HepG2 (cell line): ENCODE data around the gene BEST2. TPM values are rescaled to one million over a fixed set of nuclear protein-coding genes. Genes with fewer than 3 reads are reported as not detected.

Experiments used
- ATAC-seq: fragments of 200-7000 bp; cut with Tn5 transposase; 3 replicates; pipeline ENCODE4 v1.9.1; 2020; ENCODE audit warnings: mild to moderate bottlenecking, moderate library complexity
- BruUV-seq: library from RNA; stranded (reverse); fragments of 400-500 nt; replicated peaks from 2 replicates; lab custom pipeline; 2021; lab: Mats Ljungman, UMichigan
- CTCF ChIA-PET: fragments of 300-600 bp; formaldehyde crosslinking; extraction: SDS; loops from one replicate; lab custom pipeline; 2021; ENCODE audit warnings: low total read pairs, inconsistent platforms, low intra/inter-chr PET ratio; lab: Yijun Ruan, JAX
- POLR2A ChIA-PET: fragments of 350-600 bp; sonication (Branson Sonifier 250); formaldehyde crosslinking; loops from one replicate; lab custom pipeline; 2020; ENCODE audit warnings: antibody characterized with exemption, inconsistent platforms; lab: Yijun Ruan, JAX
- DNase-seq: peaks from one replicate; pipeline ENCODE4 v3.0.0-alpha.2; 2015; ENCODE audit warnings: low spot score
- FAIRE-seq: peaks from 3 replicates; lab custom pipeline; 2011; peaks lifted over from hg19 to GRCh38; lab: Jason Lieb, UNC
- H2AFZ ChIP-seq: one replicate; pipeline ENCODE4 v1.6.1; 2011; ENCODE audit warnings: low read length, inconsistent platforms
- H3K27ac ChIP-seq: fragments of 300-600 bp; 3 replicates; pipeline ENCODE4 v1.8.0; 2011; ENCODE audit warnings: mixed run types, mild to moderate bottlenecking, mixed read lengths, low read length, inconsistent platforms; ENCODE audit not compliant: insufficient read depth; ENCODE audit errors: extremely low read length
- H3K27me3 ChIP-seq, 2 experiments: fragments of 200-600 bp in 1 of 2; 2 replicates in 1 of 2; 3 replicates in 1 of 2; pipeline versions ENCODE4 v1.6.0 to v1.8.0; 2011; ENCODE audit warnings: low read length in 2 of 2, mild to moderate bottlenecking in 2 of 2, moderate library complexity in 2 of 2, inconsistent platforms in 1 of 2; ENCODE audit not compliant: insufficient read depth in 2 of 2, control insufficient read depth in 1 of 2
- H3K36me3 ChIP-seq, 2 experiments: fragments of 200-600 bp in 1 of 2; replicated peaks in 1 of 2; 2 replicates in 1 of 2; 3 replicates in 1 of 2; pipeline versions ENCODE4 v1.5.1 to v1.8.0; 2011; ENCODE audit warnings: low read length in 2 of 2, inconsistent platforms in 1 of 2; ENCODE audit not compliant: insufficient read depth in 2 of 2, control insufficient read depth in 1 of 2
- H3K4me1 ChIP-seq: 2 replicates; pipeline ENCODE4 v1.5.1; 2012; ENCODE audit warnings: low read length, inconsistent platforms; ENCODE audit not compliant: insufficient read depth
- H3K4me2 ChIP-seq: 2 replicates; pipeline ENCODE4 v1.6.0; 2011; ENCODE audit warnings: low read depth, low read length, inconsistent platforms
- H3K4me3 ChIP-seq, 3 experiments: fragments of 200-600 bp in 1 of 3; sonication (generic), shearing (Covaris generic) in 1 of 3; replicated peaks in 1 of 3; 2 replicates each; pipeline ENCODE4 v1.5.1; 2011 to 2016; ENCODE audit warnings: low read length in 3 of 3, inconsistent platforms in 2 of 3, low read depth in 2 of 3, mild to moderate bottlenecking in 2 of 3, control low read depth in 1 of 3, mixed read lengths in 1 of 3; ENCODE audit not compliant: insufficient read depth in 1 of 3
- H3K79me2 ChIP-seq: one replicate; pipeline ENCODE4 v1.6.1; 2011; ENCODE audit warnings: low read length, inconsistent platforms; ENCODE audit not compliant: insufficient read depth
- H3K9ac ChIP-seq: 2 replicates; pipeline ENCODE4 v1.6.0; 2011; ENCODE audit warnings: mild to moderate bottlenecking, low read depth, low read length, inconsistent platforms; ENCODE audit not compliant: insufficient read depth
- H3K9me3 ChIP-seq: 2 replicates; pipeline ENCODE4 v1.5.1; 2012; ENCODE audit warnings: mild to moderate bottlenecking, low read length
- H4K20me1 ChIP-seq: 2 replicates; pipeline ENCODE4 v1.6.0; 2011; ENCODE audit warnings: inconsistent platforms, mild to moderate bottlenecking, low read length, moderate library complexity; ENCODE audit not compliant: insufficient read depth
- ARHGAP35 ChIP-seq: sonication (generic); formaldehyde crosslinking; IDR thresholded peaks from 2 replicates; pipeline ENCODE4 v1.9.0; 2022; ENCODE audit warnings: mild to moderate bottlenecking, inconsistent platforms, moderate library complexity, missing genetic modification reagents, borderline replicate concordance
- DZIP1 ChIP-seq: sonication (generic); formaldehyde crosslinking; IDR thresholded peaks from 2 replicates; pipeline ENCODE4 v1.5.0; 2020; ENCODE audit warnings: mild to moderate bottlenecking, missing genetic modification reagents
- GATAD1 ChIP-seq: IDR thresholded peaks from 2 replicates; pipeline ENCODE4 v1.6.1; 2016; ENCODE audit warnings: missing genetic modification reagents, missing compliant biosample characterization
- KDM2A ChIP-seq: sonication (generic); formaldehyde crosslinking; IDR thresholded peaks from 2 replicates; pipeline ENCODE4 v1.4.0; 2020; ENCODE audit warnings: low read depth, missing genetic modification reagents, borderline replicate concordance
- MIXL1 ChIP-seq: IDR thresholded peaks from 2 replicates; pipeline ENCODE4 v1.6.1; 2016
- RXRA ChIP-seq: sonication (generic); formaldehyde crosslinking; IDR thresholded peaks from 2 replicates; pipeline ENCODE4 v1.5.1; 2020; ENCODE audit warnings: missing genetic modification reagents
- ZBTB20 ChIP-seq: sonication (generic); formaldehyde crosslinking; IDR thresholded peaks from 2 replicates; pipeline ENCODE4 v1.8.1; 2023; ENCODE audit warnings: missing genetic modification reagents, low read depth, mild to moderate bottlenecking, borderline replicate concordance
- ZNF280B ChIP-seq: sonication (generic); formaldehyde crosslinking; IDR thresholded peaks from 2 replicates; pipeline ENCODE4 v1.5.0; 2020; ENCODE audit warnings: missing genetic modification reagents, mild to moderate bottlenecking, borderline replicate concordance
- ZNF331 ChIP-seq: sonication (generic); formaldehyde crosslinking; IDR thresholded peaks from 2 replicates; pipeline ENCODE4 v1.4.0; 2020; ENCODE audit warnings: missing genetic modification reagents
- WGBS: methylation state at CpG from one replicate; pipeline ENCODE4 v1.1.6; 2017; ENCODE audit warnings: low lambda C conversion rate; 5-methylcytosine and 5-hydroxymethylcytosine counted together
- in situ Hi-C: cut with HindIII; loops from 2 replicates; pipeline ENCODE4 v1.10.0; 2017; ENCODE audit warnings: low pct_unique_long_range_greater_than_20kb; ENCODE audit not compliant: extremely low pct_ligation_motif_present
- intact Hi-C: fragments of 100-400 bp; cut with micrococcal nuclease; formaldehyde crosslinking; loops from one replicate; pipeline ENCODE4 v1.10.0; 2022; ENCODE audit not compliant: unreplicated experiment
- polyA plus RNA-seq, 8 experiments: library from polyadenylated mRNA; depleted of rRNA in 3 of 8; stranded (reverse) in 7 of 8; unstranded in 1 of 8; fragments of >200 nt; fragmentation: Illumina TruSeq in 4 of 8; extraction: Trizol in 4 of 8; gene quantifications; 2 replicates each; pipeline versions ENCODE4 v1.2.1 to v1.2.3, GENCODE V29; 2011 to 2016; ENCODE audit warnings: low read depth in 4 of 8, missing spikeins in 1 of 8, mixed read lengths in 1 of 8; ENCODE audit not compliant: insufficient read depth in 1 of 8
- total RNA-seq, 5 experiments: library from RNA; depleted of rRNA; stranded (reverse); fragments of >200 nt; fragmentation: Illumina TruSeq; extraction: Trizol; gene quantifications; 2 replicates each; pipeline ENCODE4 v1.2.3, GENCODE V29; 2016; ENCODE audit warnings: low read depth in 1 of 5
- TF ChIP-seq, protein P1 (sequence below): sonication (generic); formaldehyde crosslinking; IDR thresholded peaks from 2 replicates; pipeline ENCODE4 v1.4.0; 2020; ENCODE audit warnings: missing genetic modification reagents

The BEST2 gene
- total and polyA plus RNA-seq, 2 of the 13 experiments (the other 11 are each of a cell fraction or from before 2014, with no cell fraction given) = not detected

DNA sequence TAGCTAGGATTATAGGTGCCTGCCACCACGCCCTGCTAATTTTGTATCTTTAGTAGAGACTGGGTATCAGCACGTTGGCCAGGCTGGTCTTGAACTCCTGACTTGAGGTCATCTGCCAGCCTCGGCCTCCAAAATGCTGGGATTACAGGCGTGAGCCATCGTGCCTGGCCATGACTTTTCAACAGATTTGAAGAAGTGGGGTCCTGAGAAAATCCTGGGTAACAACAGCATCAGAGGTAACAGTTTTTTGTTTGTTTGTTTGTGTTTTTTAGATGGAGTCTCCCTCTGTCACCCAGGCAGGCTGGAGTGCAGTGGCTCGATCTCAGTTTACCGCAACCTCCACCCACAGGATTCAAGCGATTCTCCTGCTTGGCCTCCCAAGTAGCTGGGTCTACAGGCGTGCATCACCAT lies 43.4 kb downstream of the BEST2 start:
- POLR2A ChIA-PET = interaction anchor here (1.6 to 2.4 kb wide), 3 partner anchors 17 to 34 kb away, joined by 6 to 21 read pairs (median 17); no protein-coding TSS in a partner anchor
- DNase-seq = no peak

DNA sequence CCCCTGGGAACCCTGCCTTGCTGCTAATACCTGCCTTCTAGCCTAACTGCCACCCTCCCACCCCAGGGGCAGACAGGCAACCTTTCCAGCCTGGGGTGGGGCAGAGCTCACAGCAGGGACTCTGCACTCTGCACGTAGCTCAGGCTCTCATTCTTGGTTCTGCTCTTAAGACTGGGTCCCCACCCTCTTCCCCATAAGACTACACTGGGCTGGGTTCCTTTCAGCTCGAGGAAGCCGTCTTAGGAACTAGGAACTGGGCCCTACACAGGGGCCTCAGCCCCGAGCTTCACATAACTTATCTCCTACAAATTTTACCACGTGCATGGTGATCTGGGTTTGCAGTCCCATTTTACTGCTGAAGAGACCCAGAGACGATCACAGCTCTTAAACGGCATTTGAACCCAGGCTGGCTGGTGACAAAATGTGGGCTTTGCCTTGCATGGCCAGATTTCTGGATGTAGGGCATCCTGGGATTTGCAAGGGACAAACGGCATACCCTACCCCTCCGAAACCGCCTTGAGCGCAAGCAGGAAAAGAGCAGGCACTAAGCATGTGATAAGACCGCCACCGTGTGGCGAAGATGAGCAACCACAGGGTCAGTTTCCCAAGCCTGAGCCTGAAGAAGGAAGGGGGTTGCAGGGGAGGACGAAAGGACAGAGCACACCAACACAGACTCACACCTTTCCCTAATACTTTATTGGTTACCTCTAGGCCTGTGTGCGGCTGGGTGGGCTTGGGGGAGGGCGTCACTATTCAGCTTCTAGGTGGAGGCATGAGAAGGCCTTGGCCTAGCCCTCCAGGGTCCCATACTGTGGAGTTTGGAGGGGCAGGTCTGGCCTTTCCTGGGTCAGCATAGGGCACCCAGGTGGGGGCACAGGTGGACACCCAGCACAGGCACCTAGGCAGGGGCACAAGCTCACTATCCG lies 44.8 kb downstream of the BEST2 start:
- Histone ChIP-seq H3K9ac (peak overlapping the region; percentile 25), H3K9me3 (no peaks in the 10 kb centered on the region), H3K4me1 (peaks cover 38% of the 10 kb centered on the region), H3K27me3 (no peaks in the 10 kb centered on the region; a peak in 1 of 5 replicates), H3K27ac (no peak overlapping the region), H3K4me2 (peak overlapping the region; percentile 62), H3K4me3 (peak overlapping the region in 1 of 3 experiments; percentile 24; a peak in 2 of 6 replicates), H3K79me2 (peaks cover 21% of the 10 kb centered on the region), H4K20me1 (peaks cover 5% of the 10 kb centered on the region; the same call in 1 of the 2 replicates), H3K36me3 (peaks cover 2 to 12% of the 10 kb centered on the region in 2 experiments; a peak in 4 of 5 replicates), H2AFZ (no peak overlapping the region)
- CTCF ChIA-PET = interaction anchor here (1.2 to 3.7 kb wide), 6 partner anchors 18 to 36 kb away, joined by 5 to 54 read pairs (median 10); partner anchors contain the start of gene HOOK2
- 11% methylated on average over 11 of the region's 18 CpGs for WGBS
- in situ Hi-C loops = no loop called here
- ATAC-seq (peak; percentile 28), DNase-seq (peak; percentile 68), FAIRE-seq (peak; percentile 92)
- POLR2A ChIA-PET = interaction anchor here (0.8 to 2.4 kb wide), 6 partner anchors 14 to 73 kb away, joined by 3 to 21 read pairs (median 8); no protein-coding TSS in a partner anchor
- no TSS peak for BruUV-seq
- intact Hi-C loops = loop anchor here (1.0 kb wide), 2 partner anchors 18 to 36 kb away; no protein-coding TSS in a partner anchor
- 0 out of 2 replicates have a peak, but pooled peaks have one; percentile 23 for TF ChIP-seq MIXL1 (CRISPR knock-in tag)
- no peak for TF ChIP-seq DZIP1 (CRISPR knock-in tag)
- peak; percentile 54; the same call in 1 of the 2 replicates for TF ChIP-seq ZNF331 (CRISPR knock-in tag)
- TF ChIP-seq GATAD1 = peak; percentile 52
- 0 out of 2 replicates have a peak, but pooled peaks have one; percentile 29 for TF ChIP-seq ARHGAP35 (CRISPR knock-in tag)
- no peak for TF ChIP-seq ZBTB20 (CRISPR knock-in tag)
- TF ChIP-seq ZNF280B (CRISPR knock-in tag) = 0 out of 2 replicates have a peak, but pooled peaks have one; percentile 20
- peak; percentile 93 for TF ChIP-seq KDM2A (CRISPR knock-in tag)
- TF ChIP-seq, protein P1, sequence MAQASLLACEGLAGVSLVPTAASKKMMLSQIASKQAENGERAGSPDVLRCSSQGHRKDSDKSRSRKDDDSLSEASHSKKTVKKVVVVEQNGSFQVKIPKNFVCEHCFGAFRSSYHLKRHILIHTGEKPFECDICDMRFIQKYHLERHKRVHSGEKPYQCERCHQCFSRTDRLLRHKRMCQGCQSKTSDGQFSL (CRISPR knock-in tag) = 0 out of 2 replicates have a peak, but pooled peaks have one; percentile 49

More for the DNA sequence above, 43.4 kb downstream of the BEST2 start:
- H3K4me1 ChIP-seq = peaks cover 39% of the 10 kb centered on the region
- TF ChIP-seq RXRA (CRISPR knock-in tag) = no peak
- TF ChIP-seq, all 625 proteins: peak for 0
- Histone ChIP-seq H3K4me2 (no peak overlapping the region), H3K9ac (no peak overlapping the region), H2AFZ (no peak overlapping the region), H3K27me3 (no peaks in the 10 kb centered on the region), H3K79me2 (peaks cover 8% of the 10 kb centered on the region), H3K9me3 (no peaks in the 10 kb centered on the region), H3K4me3 (no peak overlapping the region), H3K36me3 (peaks cover 2 to 9% of the 10 kb centered on the region in 2 experiments; a peak in 4 of 5 replicates), H3K27ac (no peak overlapping the region), H4K20me1 (no peaks in the 10 kb centered on the region)
- WGBS = 94% methylated on average over 9 of the region's 9 CpGs
- ATAC-seq = no peak
- no TSS peak for BruUV-seq
- CTCF ChIA-PET = interaction anchor here (2.6 to 3.7 kb wide), 2 partner anchors 17 to 20 kb away, joined by 6 to 54 read pairs; partner anchors contain the start of gene HOOK2
- FAIRE-seq = no peak
- in situ Hi-C loops (no loop called here), intact Hi-C loops (no loop called here)
